ENCODE data around the gene PRKG1. TPM values are rescaled to one million over a fixed set of nuclear protein-coding genes. Genes with fewer than 3 reads are reported as not detected.
A peak's percentile ranks its signal among the peaks of the same experiment; 100 is the strongest.

Gene PRKG1
- total and polyA plus RNA-seq, 2 of the 8 experiments (the other 6 are each of a cell fraction or from before 2014, with no cell fraction given), result 4.2 to 15.2 TPM

DNA sequence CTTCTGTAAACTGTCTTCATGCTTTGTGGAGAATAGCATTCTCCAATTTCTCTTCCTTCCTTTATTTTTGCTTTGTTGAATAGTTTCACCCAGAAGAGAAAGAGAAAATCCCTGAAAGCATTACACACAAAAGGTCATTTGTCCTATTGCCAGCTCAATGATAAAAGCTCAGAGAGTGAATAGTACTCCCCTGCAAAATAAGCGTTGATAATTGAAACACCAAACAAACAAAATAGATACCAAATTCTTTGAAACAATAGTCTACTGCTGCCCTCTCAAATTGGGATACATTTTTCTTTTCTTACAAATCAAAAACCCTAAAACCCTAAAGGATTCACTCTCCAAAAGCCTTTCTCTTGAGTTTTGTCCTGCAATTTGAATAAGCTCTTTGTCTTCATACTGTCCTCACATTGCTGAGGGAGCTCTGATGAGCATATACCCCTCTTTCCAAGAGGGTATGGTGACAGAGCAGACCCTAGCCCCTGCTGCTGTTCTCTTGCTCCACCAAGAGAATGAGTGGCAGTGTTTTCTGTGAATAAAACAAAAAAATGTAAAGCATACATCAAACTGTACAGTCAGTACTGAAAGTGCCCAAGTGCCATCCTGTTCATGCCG lies 490.7 kb downstream of the PRKG1 start:
- H2BK12ac ChIP-seq (ENCODE audit: low read depth, low read length), result no peak overlapping the region
- no peak overlapping the region for H2BK5ac ChIP-seq (ENCODE audit: low read depth, low read length)
- peaks cover 0 to 10% (median 6%) of the 10 kb centered on the region in 4 experiments; a peak in 3 of 7 replicates for H3K4me1 ChIP-seq (replicated peaks in 1 of 4; ENCODE audit: control insufficient read depth in 3 of 4, insufficient read depth in 4 of 4, low read length in 3 of 4)
- H3K56ac ChIP-seq (replicated peaks; ENCODE audit: insufficient read length, low read depth, low read length), result no peak overlapping the region
- no peak overlapping the region for H2BK20ac ChIP-seq (ENCODE audit: low read length)
- WGBS, 2 experiments (ENCODE audit: extremely low coverage in 1 of 2, insufficient coverage in 1 of 2, insufficient read length in 1 of 2, insufficient replicate concordance in 2 of 2, low coverage in 1 of 2, low lambda C conversion rate in 2 of 2, missing lambda C conversion rate in 1 of 2), result 69% methylated on average over 2 of the region's 2 CpGs; no CpG with 5 or more reads in 1 of the 2 experiments
- no peaks in the 10 kb centered on the region for H3K79me1 ChIP-seq (ENCODE audit: low read depth, low read length)
- no peaks in the 10 kb centered on the region for H3K9me3 ChIP-seq (ENCODE audit: insufficient read depth in 2 of 2, low read depth in 1 of 2, low read length in 1 of 2)
- H3K27ac ChIP-seq (ENCODE audit: low read depth, low read length), result no peak overlapping the region
- no peak overlapping the region for H4K91ac ChIP-seq (replicated peaks; ENCODE audit: insufficient read length, low read length)
- no peak overlapping the region for H2BK15ac ChIP-seq (ENCODE audit: low read length)
- H3K36me3 ChIP-seq (ENCODE audit: control insufficient read depth in 2 of 4, insufficient read depth in 4 of 4, low read length in 3 of 4), result no peaks in the 10 kb centered on the region
- no peak overlapping the region for H3K23ac ChIP-seq (ENCODE audit: insufficient read length)
- no peaks in the 10 kb centered on the region for H3K27me3 ChIP-seq (replicated peaks in 1 of 4; ENCODE audit: control insufficient read depth in 3 of 4, extremely low read depth in 1 of 4, insufficient read depth in 3 of 4, low read length in 3 of 4)
- no peak overlapping the region for H2AFZ ChIP-seq (ENCODE audit: low read length)
- H3K79me2 ChIP-seq (ENCODE audit: control insufficient read depth in 1 of 2, insufficient read depth in 2 of 2, low read length in 2 of 2), result no peaks in the 10 kb centered on the region
- no peak overlapping the region for H3K9ac ChIP-seq (replicated peaks in 1 of 4; ENCODE audit: extremely low read depth in 1 of 4, low read depth in 3 of 4, low read length in 3 of 4)
- no peak overlapping the region for H3K14ac ChIP-seq (ENCODE audit: insufficient read length)
- ChIA-PET CTCF (ENCODE audit: partially characterized antibody) (interaction anchor here (1.1 to 1.2 kb wide), 3 partner anchors 9 to 437 kb away, joined by 3 read pairs; no protein-coding TSS in a partner anchor), POLR2A (ENCODE audit: partially characterized antibody) (no interaction called here)
- H2BK120ac ChIP-seq (replicated peaks; ENCODE audit: low read depth, low read length), result no peak overlapping the region
- H3K23me2 ChIP-seq (ENCODE audit: low read depth, low read length), result no peaks in the 10 kb centered on the region
- no peak for DNase-seq (ENCODE audit: low read depth in 1 of 2, low spot score in 2 of 2)
- H3K4me2 ChIP-seq (ENCODE audit: insufficient read depth in 1 of 2, low read depth in 2 of 2, low read length in 2 of 2), result no peak overlapping the region; a peak in 1 of 4 replicates
- no peak overlapping the region for H4K8ac ChIP-seq (ENCODE audit: extremely low read depth, insufficient read depth, low read length)
- no peak overlapping the region for H3K4ac ChIP-seq (replicated peaks; ENCODE audit: insufficient read length, low read depth, low read length)
- no peak overlapping the region for H3K4me3 ChIP-seq (ENCODE audit: extremely low read depth in 1 of 4, insufficient read depth in 2 of 4, low read depth in 3 of 4, low read length in 4 of 4)
- H4K5ac ChIP-seq (ENCODE audit: insufficient read length, low read depth, low read length), result peak overlapping the region; percentile 70
- H2AK5ac ChIP-seq (ENCODE audit: low read depth, low read length), result no peak overlapping the region
- peak; percentile 19 for FAIRE-seq
- H4K20me1 ChIP-seq (replicated peaks in 1 of 2; ENCODE audit: control insufficient read depth in 1 of 2, insufficient read depth in 2 of 2, low read length in 2 of 2), result no peaks in the 10 kb centered on the region
- H3K18ac ChIP-seq (ENCODE audit: extremely low read depth, low read length), result no peak overlapping the region; the same call in 1 of the 2 replicates
- TF ChIP-seq RAD21 (IDR thresholded peaks at IDR 0.05 in 1 of 2, conservative IDR thresholded peaks at IDR 0.05 in 1 of 2; ENCODE audit: low read depth in 2 of 2, low read length in 2 of 2) (no peak), SIRT6 (IDR thresholded peaks at IDR 0.05; ENCODE audit: low read length) (no peak), NRF1 (IDR thresholded peaks at IDR 0.05; ENCODE audit: low read depth, low read length) (no peak), SRF (IDR thresholded peaks at IDR 0.05; ENCODE audit: low read depth, low read length) (no peak)

All from H1 (cell line).